Measurements from ENCODE around the gene RELN.

RELN gene

GRCh38 chr7:103540338-103540737, 449.1 kb downstream of the RELN start:
- Histone ChIP-seq H3F3A (ENCODE audit: low read depth) (no peaks in the 10 kb centered on the region), H3K9me3 (ENCODE audit: insufficient read depth, low read depth, low read length) (no peaks in the 10 kb centered on the region), H3K9ac (ENCODE audit: low read depth, low read length, poor library complexity, severe bottlenecking) (no peak overlapping the region), H3K4me2 (ENCODE audit: low read depth, low read length, poor library complexity, severe bottlenecking) (no peak overlapping the region), H3K9me2 (replicated peaks; ENCODE audit: low read depth, low read length) (no peaks in the 10 kb centered on the region), H3K4me1 (ENCODE audit: insufficient read depth, low read length, poor library complexity, severe bottlenecking) (no peaks in the 10 kb centered on the region), H3K79me2 (ENCODE audit: insufficient read depth, low read length) (no peaks in the 10 kb centered on the region), H3K27me3 (ENCODE audit: insufficient read depth, low read length, poor library complexity, severe bottlenecking) (no peaks in the 10 kb centered on the region), H4K20me1 (ENCODE audit: insufficient read depth, low read length, poor library complexity, severe bottlenecking) (no peaks in the 10 kb centered on the region), H2AFZ (ENCODE audit: low read length) (no peak overlapping the region), H3K36me3 (ENCODE audit: insufficient read depth, low read length) (no peaks in the 10 kb centered on the region), H3K4me3 (ENCODE audit: low read length, poor library complexity, severe bottlenecking) (no peak overlapping the region)
- no peak for TF ChIP-seq EZH2phosphoT487 (IDR thresholded peaks at IDR 0.05; ENCODE audit: borderline replicate concordance)
- no peak for TF ChIP-seq CTCF (conservative IDR thresholded peaks at IDR 0.05; ENCODE audit: low read length)

- no peaks in the 10 kb centered on the region for H3K36me3 ChIP-seq (ENCODE audit: insufficient read depth, low read length)
- TF ChIP-seq EZH2phosphoT487 (IDR thresholded peaks at IDR 0.05; ENCODE audit: borderline replicate concordance): no peak
- TF ChIP-seq CTCF (conservative IDR thresholded peaks at IDR 0.05; ENCODE audit: low read length): no peak
- H3F3A ChIP-seq (ENCODE audit: low read depth): no peaks in the 10 kb centered on the region
- no peak overlapping the region for H3K4me2 ChIP-seq (ENCODE audit: low read depth, low read length, poor library complexity, severe bottlenecking)
- H3K9ac ChIP-seq (ENCODE audit: low read depth, low read length, poor library complexity, severe bottlenecking): no peak overlapping the region
- no peaks in the 10 kb centered on the region for H3K9me2 ChIP-seq (replicated peaks; ENCODE audit: low read depth, low read length)
- H3K4me3 ChIP-seq (ENCODE audit: low read length, poor library complexity, severe bottlenecking): no peak overlapping the region
- no peaks in the 10 kb centered on the region for H3K79me2 ChIP-seq (ENCODE audit: insufficient read depth, low read length)
- no peaks in the 10 kb centered on the region for H4K20me1 ChIP-seq (ENCODE audit: insufficient read depth, low read length, poor library complexity, severe bottlenecking)
- no peaks in the 10 kb centered on the region for H3K27me3 ChIP-seq (ENCODE audit: insufficient read depth, low read length, poor library complexity, severe bottlenecking)
- H2AFZ ChIP-seq (ENCODE audit: low read length): no peak overlapping the region
- H3K4me1 ChIP-seq (ENCODE audit: insufficient read depth, low read length, poor library complexity, severe bottlenecking): no peaks in the 10 kb centered on the region
- H3K9me3 ChIP-seq (ENCODE audit: insufficient read depth, low read depth, low read length): no peaks in the 10 kb centered on the region
Measured at GRCh38 chr7:103539875-103540274, 449.6 kb downstream of the RELN start.

GRCh38 chr7:103538964-103539709, 450.3 kb downstream of the RELN start:
- no peak overlapping the region for H3K4me3 ChIP-seq (ENCODE audit: low read length, poor library complexity, severe bottlenecking)
- H3K4me2 ChIP-seq (ENCODE audit: low read depth, low read length, poor library complexity, severe bottlenecking): no peak overlapping the region
- no peaks in the 10 kb centered on the region for H3K9me2 ChIP-seq (replicated peaks; ENCODE audit: low read depth, low read length)
- H3K9ac ChIP-seq (ENCODE audit: low read depth, low read length, poor library complexity, severe bottlenecking): no peak overlapping the region
- H4K20me1 ChIP-seq (ENCODE audit: insufficient read depth, low read length, poor library complexity, severe bottlenecking): no peaks in the 10 kb centered on the region
- H3K4me1 ChIP-seq (ENCODE audit: insufficient read depth, low read length, poor library complexity, severe bottlenecking): no peaks in the 10 kb centered on the region
- no peaks in the 10 kb centered on the region for H3K9me3 ChIP-seq (ENCODE audit: insufficient read depth, low read depth, low read length)
- no peaks in the 10 kb centered on the region for H3K36me3 ChIP-seq (ENCODE audit: insufficient read depth, low read length)
- H3K79me2 ChIP-seq (ENCODE audit: insufficient read depth, low read length): no peaks in the 10 kb centered on the region
- no peak for TF ChIP-seq CTCF (conservative IDR thresholded peaks at IDR 0.05; ENCODE audit: low read length)
- TF ChIP-seq EZH2phosphoT487 (IDR thresholded peaks at IDR 0.05; ENCODE audit: borderline replicate concordance): no peak
- no peaks in the 10 kb centered on the region for H3K27me3 ChIP-seq (ENCODE audit: insufficient read depth, low read length, poor library complexity, severe bottlenecking)
- no peak overlapping the region for H2AFZ ChIP-seq (ENCODE audit: low read length)
- no peaks in the 10 kb centered on the region for H3F3A ChIP-seq (ENCODE audit: low read depth)
